GM19238 (cell line): ENCODE measurements around the gene EML2.
"Not testable (repeated sequence)": the region's sequence is repeated elsewhere in the genome, so short reads cannot be mapped to it uniquely, and the experiment has no call there.

Experiments used
- DNase-seq: peaks from one replicate; pipeline ENCODE4 v3.0.0; 2011; ENCODE audit warnings: low spot score; ENCODE audit not compliant: insufficient read length

EML2 gene

DNA sequence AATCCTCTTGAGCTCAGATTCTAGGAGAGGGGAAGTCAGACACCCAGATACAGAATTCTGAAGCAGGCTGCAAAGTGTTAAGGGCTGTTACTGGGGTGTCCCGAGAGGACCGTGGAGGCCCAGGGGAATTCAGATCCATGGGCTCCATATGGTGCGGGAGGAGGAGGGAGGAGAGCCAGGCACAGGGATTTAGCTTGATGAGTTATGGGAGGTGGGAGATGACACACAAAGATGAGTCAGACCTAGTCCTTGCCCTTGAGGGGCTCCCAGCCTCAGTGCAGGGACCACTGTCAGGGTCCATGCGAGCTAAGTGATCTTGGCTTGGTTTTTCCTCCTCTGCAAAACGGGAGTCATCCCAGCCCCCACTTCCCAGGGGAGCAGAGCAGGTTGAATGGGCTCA lies 14.4 kb upstream of the EML2 start:
- no peak for DNase-seq

DNA sequence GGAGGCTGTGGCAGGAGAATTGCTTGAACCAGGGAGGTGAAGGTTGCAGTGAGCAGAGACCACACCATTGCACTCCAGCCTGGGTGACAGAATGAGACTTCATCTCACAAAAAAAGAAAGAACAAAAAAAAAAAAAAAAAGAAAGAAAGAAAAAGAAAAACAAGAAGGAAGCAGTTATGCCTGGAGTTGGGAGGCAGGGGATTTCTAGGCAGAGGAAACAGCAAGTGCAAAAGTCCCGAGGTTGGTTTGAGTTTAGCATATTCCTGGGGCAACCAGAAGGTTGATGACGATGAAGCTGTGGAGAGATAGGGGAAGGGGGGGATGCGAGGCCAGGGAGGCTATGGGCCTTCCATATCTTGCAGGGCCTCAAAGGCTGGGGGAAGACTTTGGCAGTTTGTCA lies 11.5 kb upstream of the EML2 start:
- no peak for DNase-seq

- DNase-seq = no peak
Measured at GRCh38 chr19:45646345-45646698, 7.1 kb upstream of the EML2 start.

- DNase-seq = peak; percentile 89
Measured at GRCh38 chr19:45645631-45646344, 6.6 kb upstream of the EML2 start.

GRCh38 chr19:45645068-45645630 lies 6.0 kb upstream of the EML2 start:
- DNase-seq = no peak

DNA sequence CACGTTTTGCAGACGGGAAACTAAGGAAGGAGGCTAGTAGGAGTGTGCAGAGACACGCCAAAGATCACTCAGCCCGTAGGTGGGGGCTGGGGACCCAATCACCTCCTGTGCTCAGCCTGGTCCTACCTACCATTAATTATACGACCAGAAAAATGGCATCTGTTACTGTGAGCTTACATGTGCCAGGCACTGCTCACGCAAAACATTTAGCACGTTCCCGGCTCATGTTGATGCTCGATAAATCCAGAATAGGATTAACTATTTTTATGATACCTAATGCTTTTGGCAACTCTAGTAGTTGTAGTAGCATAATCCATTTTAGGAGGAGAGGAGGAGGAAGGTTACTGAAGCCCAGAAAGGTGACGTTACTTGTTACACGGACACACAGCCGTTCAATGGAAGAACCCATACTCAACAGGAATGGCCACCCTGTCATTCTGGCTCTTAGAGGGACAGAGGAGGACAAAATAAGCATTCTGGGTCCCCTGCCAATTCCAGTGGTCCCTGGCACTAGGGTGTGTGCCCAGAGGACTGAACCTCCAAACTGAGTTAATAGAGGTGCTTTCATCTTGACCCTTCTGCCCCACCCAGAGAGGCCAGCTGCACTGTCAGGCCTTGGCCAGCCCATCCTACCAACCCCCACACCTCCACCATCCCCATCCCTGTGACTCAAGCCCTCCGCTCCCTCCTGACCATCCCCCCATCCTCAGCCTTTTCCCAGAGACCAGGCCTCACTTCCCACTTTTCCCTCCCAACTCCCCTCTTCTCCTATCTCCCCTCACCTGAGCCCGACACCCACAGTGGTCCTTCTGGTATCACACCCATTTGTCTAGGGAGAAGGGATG lies 5.0 kb upstream of the EML2 start:
- DNase-seq = no peak

- peak; percentile 86 for DNase-seq
Measured at GRCh38 chr19:45643024-45643926, 4.1 kb upstream of the EML2 start.

DNA sequence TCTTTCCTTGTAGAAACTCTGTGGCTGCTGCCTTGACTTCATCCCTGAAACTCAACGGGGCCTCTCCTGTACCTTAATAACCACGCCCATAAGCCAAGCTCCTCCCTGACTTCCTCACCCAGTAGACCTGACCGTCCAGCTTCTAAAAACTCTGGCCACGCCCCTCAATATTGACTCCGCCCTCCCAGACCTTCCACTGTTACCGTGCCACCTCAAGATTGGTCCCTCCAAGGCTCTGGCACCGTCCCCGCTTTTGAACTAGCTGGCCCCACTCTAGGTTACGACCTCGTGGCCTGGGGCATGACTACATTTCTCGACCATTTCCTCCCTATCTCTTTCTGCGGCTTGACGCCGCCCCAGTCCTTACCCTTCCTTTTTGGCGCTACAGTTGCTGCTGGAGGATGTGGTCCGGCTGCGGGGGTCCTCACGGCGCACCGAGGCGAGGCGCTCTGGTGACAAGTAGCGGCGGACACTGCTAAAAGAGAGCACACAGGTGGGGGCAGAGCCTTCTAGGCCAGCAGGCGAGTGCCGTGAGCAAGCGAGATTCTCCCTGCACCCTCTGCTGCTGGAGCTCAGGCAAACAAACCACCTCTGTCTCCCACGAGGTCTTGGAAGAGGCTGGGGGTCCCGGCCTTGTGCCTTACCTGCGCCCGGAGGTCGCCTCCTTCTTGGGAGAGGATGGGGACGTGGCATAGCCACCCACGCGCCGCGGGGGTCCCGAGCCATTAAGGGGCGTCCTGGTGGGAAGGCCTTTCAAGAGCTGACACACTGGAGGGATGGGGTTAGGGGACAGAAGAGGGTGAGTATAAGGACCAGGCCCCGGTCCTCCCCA lies 2.3 kb upstream of the EML2 start:
- peak; percentile 88 for DNase-seq

GRCh38 chr19:45640849-45641273 lies 1.7 kb upstream of the EML2 start:
- DNase-seq = no peak

GRCh38 chr19:45637890-45638667 lies 1.1 kb downstream of the EML2 start:
- DNase-seq = no peak

- no peak for DNase-seq
Measured at GRCh38 chr19:45636902-45637301, 2.3 kb downstream of the EML2 start.

DNA sequence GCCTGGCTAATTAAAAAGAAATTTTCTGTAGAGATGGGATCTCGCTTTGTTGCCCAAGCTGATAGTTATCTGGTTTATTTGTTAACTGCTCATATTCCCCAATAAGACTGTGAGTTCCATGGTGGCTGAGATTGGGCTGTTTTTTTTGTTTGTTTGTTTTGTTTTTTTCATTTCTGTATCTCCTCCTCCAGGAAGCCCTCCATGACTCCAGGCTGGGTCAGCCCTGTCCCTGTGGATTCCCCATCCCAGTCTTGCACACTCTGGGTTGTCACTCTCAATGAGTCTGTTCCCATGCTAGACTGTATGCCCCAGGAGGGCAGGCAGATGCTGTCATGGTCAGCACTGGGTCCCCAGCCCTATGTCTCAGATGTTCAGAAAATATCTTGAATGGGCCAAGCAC lies 2.9 kb downstream of the EML2 start:
- no peak for DNase-seq

DNA sequence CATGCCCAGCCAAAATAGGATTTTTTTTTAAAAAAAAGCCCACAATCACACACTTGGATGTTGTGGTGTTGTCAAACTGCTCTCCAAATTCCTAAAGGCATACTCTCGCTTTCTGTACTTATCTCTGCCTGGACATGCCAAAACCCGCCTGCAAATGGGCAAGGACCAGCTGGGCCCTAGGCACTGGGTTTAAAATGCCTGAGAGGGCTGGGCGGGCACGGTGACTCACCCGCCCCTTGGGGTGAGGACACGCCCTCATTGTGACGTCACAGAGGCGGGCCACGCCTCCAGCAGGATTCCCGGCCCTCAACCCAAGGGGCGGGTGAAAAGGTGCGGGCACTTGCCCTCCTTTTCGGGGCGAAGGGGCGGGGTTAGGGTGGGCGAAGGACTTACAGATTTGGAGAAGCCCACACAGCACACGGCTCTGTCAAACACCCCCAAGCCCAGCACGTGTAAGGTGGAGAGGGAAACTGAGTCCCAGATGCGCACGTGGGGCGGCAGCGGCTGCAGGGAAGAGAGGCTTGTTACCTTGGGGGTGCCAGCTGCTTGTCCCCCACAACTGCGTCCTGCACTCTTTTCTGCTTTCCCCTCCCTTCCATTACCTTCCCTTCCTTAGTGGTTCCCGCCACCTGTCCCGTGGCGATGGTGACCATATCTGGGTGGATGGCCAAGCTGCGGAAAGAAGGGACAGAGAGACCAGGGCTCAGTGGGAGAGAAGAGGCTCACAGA lies 6.6 kb downstream of the EML2 start:
- DNase-seq = peak; percentile 42

DNA sequence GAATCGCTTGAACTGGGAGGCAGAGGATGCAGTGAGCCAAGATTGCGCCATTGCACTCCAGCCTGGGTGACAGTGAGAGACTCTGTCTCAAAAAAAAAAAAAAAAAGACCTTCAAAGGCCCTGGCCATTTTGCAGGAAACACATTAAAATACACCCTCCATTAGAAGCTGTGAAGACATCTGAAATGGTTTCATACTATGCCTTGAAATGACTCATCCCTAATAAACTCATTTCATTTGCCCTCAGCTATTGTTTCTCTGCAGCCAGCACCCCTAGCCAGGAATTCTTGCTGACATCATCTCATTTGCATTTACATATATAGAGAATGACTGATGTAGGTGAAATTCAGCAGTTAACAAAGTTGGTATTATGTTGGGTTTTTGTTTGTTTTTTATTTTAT lies 8.7 kb downstream of the EML2 start:
- no peak for DNase-seq

DNA sequence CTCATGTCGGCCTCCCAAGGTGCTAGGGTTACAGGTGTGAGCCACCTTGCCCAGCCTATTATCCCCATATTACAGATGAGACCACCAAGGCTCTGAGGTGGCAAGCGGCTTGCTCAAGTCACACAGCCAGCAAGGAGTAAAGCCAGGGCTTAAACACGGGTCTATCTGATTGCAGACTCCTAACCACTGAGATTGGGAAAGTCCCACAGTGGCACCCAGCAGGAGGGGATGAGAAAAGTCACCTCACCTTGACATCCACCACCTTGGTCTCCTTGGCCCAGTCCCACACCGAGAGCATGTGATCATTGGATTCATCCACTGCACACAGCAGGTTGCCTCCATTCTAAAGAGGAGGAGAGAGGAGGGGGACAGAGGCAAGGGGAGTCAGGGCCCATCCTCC lies 9.5 kb downstream of the EML2 start:
- no peak for DNase-seq

DNA sequence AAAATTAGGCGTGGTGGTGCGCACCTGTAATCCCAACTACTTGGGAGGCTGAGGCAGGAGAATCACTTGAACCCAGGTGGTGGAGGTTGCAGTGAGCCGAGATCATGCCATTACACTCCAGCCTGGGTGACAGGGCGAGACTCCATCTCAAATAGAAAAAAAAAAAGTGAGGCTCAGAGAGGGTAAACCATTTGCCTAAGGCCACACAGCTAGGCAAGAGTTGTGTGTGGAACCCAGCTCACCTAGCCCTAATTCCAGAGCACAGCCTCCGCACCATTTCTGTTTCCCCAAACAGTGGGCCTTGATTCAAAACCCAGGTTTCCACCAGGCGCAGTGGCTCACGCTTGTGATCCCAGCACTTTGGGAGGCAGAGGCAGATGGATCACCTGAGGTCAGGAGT lies 11.0 kb downstream of the EML2 start:
- DNase-seq = not testable (repeated sequence)

GRCh38 chr19:45623984-45624383 lies 15.2 kb downstream of the EML2 start:
- DNase-seq = no peak

GRCh38 chr19:45621976-45622503 lies 17.2 kb downstream of the EML2 start:
- DNase-seq = no peak

GRCh38 chr19:45621389-45621788 lies 17.8 kb downstream of the EML2 start:
- DNase-seq = no peak
